ENCODE results near the gene RABEPK. TPM values are rescaled to one million over a fixed set of nuclear protein-coding genes. Genes with fewer than 3 reads are reported as not detected.
"Not testable (repeated sequence)": the region's sequence is repeated elsewhere in the genome, so short reads cannot be mapped to it uniquely, and the experiment has no call there.

RABEPK gene
- polyA plus RNA-seq, 1 experiment: 45.5 TPM

DNA sequence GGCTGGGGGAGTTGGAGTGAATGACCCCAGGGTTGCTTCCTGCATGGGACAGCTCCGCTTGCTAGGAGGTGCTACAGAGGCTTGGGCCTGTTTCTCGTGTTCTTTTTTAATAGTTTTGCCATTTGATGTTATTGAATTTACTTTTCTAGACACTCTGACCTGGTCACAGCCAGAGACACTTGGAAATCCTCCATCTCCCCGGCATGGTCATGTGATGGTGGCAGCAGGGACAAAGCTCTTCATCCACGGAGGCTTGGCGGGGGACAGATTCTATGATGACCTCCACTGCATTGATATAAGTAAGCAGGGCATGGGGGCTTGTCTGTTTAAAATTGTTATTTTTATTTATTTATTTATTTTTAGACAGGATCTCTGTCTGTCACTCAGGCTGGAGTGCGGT lies 27.4 kb downstream of the RABEPK start:
- DNase-seq (ENCODE audit: low read depth, low spot score): no peak
- Histone ChIP-seq H3K27ac (ENCODE audit: low read depth, low read length) (no peak overlapping the region), H3K4me3 (ENCODE audit: low read depth, low read length) (no peak overlapping the region), H3K9me3 (ENCODE audit: control insufficient read depth, insufficient read depth, low read length) (no peaks in the 10 kb centered on the region), H3K27me3 (ENCODE audit: control insufficient read depth, insufficient read depth, low read length) (no peaks in the 10 kb centered on the region)
- ChIA-PET POLR2A (interaction anchor here (0.7 to 1.4 kb wide), 2 partner anchors 14 to 144 kb away, joined by 3 to 7 read pairs; partner anchors contain the start of gene HSPA5), CTCF (interaction anchor here (0.6 kb wide), 1 partner anchor 1136 kb away, joined by 4 read pairs; no protein-coding TSS in a partner anchor)
- TF ChIP-seq, protein P1, sequence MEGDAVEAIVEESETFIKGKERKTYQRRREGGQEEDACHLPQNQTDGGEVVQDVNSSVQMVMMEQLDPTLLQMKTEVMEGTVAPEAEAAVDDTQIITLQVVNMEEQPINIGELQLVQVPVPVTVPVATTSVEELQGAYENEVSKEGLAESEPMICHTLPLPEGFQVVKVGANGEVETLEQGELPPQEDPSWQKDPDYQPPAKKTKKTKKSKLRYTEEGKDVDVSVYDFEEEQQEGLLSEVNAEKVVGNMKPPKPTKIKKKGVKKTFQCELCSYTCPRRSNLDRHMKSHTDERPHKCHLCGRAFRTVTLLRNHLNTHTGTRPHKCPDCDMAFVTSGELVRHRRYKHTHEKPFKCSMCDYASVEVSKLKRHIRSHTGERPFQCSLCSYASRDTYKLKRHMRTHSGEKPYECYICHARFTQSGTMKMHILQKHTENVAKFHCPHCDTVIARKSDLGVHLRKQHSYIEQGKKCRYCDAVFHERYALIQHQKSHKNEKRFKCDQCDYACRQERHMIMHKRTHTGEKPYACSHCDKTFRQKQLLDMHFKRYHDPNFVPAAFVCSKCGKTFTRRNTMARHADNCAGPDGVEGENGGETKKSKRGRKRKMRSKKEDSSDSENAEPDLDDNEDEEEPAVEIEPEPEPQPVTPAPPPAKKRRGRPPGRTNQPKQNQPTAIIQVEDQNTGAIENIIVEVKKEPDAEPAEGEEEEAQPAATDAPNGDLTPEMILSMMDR (IDR thresholded peaks at IDR 0.05; ENCODE audit: low read depth, low read length): no peak

GRCh38 chr9:125233678-125234077 lies 33.3 kb downstream of the RABEPK start:
- Histone ChIP-seq H3K9me3 (ENCODE audit: control insufficient read depth, insufficient read depth, low read length) (no peaks in the 10 kb centered on the region), H3K27me3 (ENCODE audit: control insufficient read depth, insufficient read depth, low read length) (no peaks in the 10 kb centered on the region), H3K4me3 (ENCODE audit: low read depth, low read length) (no peak overlapping the region), H3K27ac (ENCODE audit: low read depth, low read length) (peak overlapping the region; percentile 86)
- DNase-seq (ENCODE audit: low read depth, low spot score): peak; percentile 96
- TF ChIP-seq, protein P1 (IDR thresholded peaks at IDR 0.05; ENCODE audit: low read depth, low read length): no peak
- ChIA-PET POLR2A (interaction anchor here (0.5 to 1.2 kb wide), 7 partner anchors 9 to 563 kb away, joined by 3 to 5 read pairs (median 3); no protein-coding TSS in a partner anchor), CTCF (no interaction called here)

DNA sequence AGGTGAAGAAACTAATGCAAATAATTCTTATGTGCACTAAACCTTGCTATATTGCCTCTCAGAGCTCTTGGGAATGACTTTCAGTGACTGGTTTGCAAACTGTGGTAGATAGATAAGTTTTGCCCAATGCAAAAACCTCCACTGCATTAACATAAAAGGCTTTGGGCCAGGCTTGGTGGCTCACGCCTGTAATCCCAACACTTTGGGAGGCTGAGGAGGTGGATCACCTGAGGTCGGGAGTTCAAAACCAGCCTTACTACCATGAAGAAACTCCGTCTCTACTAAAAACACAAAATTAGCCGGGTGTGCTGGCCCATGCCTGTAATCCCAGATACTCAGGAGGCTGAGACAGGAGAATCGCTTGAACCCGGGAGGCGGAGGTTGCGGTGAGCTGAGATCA lies 33.8 kb downstream of the RABEPK start:
- H3K9me3 ChIP-seq (ENCODE audit: control insufficient read depth, insufficient read depth, low read length); DNase-seq (ENCODE audit: low read depth, low spot score); CTCF ChIA-PET; H3K4me3 ChIP-seq (ENCODE audit: low read depth, low read length); H3K27me3 ChIP-seq (ENCODE audit: control insufficient read depth, insufficient read depth, low read length): not testable (repeated sequence)
- POLR2A ChIA-PET: interaction anchor here (0.5 to 1.2 kb wide), 9 partner anchors 9 to 564 kb away, joined by 3 to 5 read pairs (median 3); no protein-coding TSS in a partner anchor
- peak overlapping the region; percentile 86 for H3K27ac ChIP-seq (ENCODE audit: low read depth, low read length)

- Histone ChIP-seq H3K27ac (ENCODE audit: low read depth, low read length) (no peak overlapping the region), H3K27me3 (ENCODE audit: control insufficient read depth, insufficient read depth, low read length) (no peaks in the 10 kb centered on the region), H3K4me3 (ENCODE audit: low read depth, low read length) (peak overlapping the region; percentile 51), H3K9me3 (ENCODE audit: control insufficient read depth, insufficient read depth, low read length) (peaks cover 3% of the 10 kb centered on the region; the same call in 1 of the 2 replicates)
- CTCF ChIA-PET: no interaction called here
- DNase-seq (ENCODE audit: low read depth, low spot score): no peak
- POLR2A ChIA-PET: interaction anchor here (0.6 kb wide), 1 partner anchor 92 kb away, joined by 3 read pairs; no protein-coding TSS in a partner anchor
- TF ChIP-seq, protein P1 (IDR thresholded peaks at IDR 0.05; ENCODE audit: low read depth, low read length): no peak
Observed at GRCh38 chr9:125235804-125236519, 35.6 kb downstream of the RABEPK start.

GRCh38 chr9:125236520-125237159 lies 36.3 kb downstream of the RABEPK start:
- DNase-seq (ENCODE audit: low read depth, low spot score); H3K9me3 ChIP-seq (ENCODE audit: control insufficient read depth, insufficient read depth, low read length); H3K27me3 ChIP-seq (ENCODE audit: control insufficient read depth, insufficient read depth, low read length); CTCF ChIA-PET; H3K27ac ChIP-seq (ENCODE audit: low read depth, low read length): not testable (repeated sequence)
- peak overlapping the region; percentile 100 for H3K4me3 ChIP-seq (ENCODE audit: low read depth, low read length)
- POLR2A ChIA-PET: interaction anchor here (0.7 kb wide), 1 partner anchor 61 kb away, joined by 5 read pairs; no protein-coding TSS in a partner anchor

Data from AG04450 (cell line).